WTC11 (cell line): ENCODE measurements around the gene MBOAT1. TPM values are rescaled to one million over a fixed set of nuclear protein-coding genes. Genes with fewer than 3 reads are reported as not detected.

Experiments
- ATAC-seq: fragments of 200-7000 bp; cut with Tn5 transposase; 2 replicates; pipeline ENCODE4 v1.10.0; 2021; ENCODE audit warnings: mild to moderate bottlenecking, moderate library complexity
- CTCF ChIA-PET: fragments of 300-600 bp; sonication (Branson Sonifier 250); formaldehyde crosslinking; loops from one replicate; lab custom pipeline; 2021; ENCODE audit warnings: antibody characterized with exemption; lab: Charles Lee
- POLR2A ChIA-PET: fragments of 350-600 bp; sonication (Branson Sonifier 250); formaldehyde crosslinking; loops from one replicate; lab custom pipeline; 2021; ENCODE audit warnings: antibody characterized with exemption; lab: Charles Lee
- DNase-seq: peaks from one replicate; pipeline ENCODE4 v3.0.0; 2021; ENCODE audit warnings: low spot score
- H3K27ac Mint-ChIP-seq: 2 replicates; pipeline ENCODE4 v1.8.0; 2021; ENCODE audit warnings: mixed read lengths
- H3K27me3 Mint-ChIP-seq: 2 replicates; pipeline ENCODE4 v1.8.0; 2021; ENCODE audit warnings: low read depth, mild to moderate bottlenecking, moderate library complexity, mixed read lengths
- H3K36me3 Mint-ChIP-seq: 2 replicates; pipeline ENCODE4 v1.8.0; 2021; ENCODE audit warnings: mixed read lengths
- H3K4me1 Mint-ChIP-seq: 2 replicates; pipeline ENCODE4 v1.8.0; 2022; ENCODE audit warnings: mixed read lengths
- H3K4me3 Mint-ChIP-seq: 2 replicates; pipeline ENCODE4 v1.8.0; 2021; ENCODE audit warnings: mild to moderate bottlenecking, moderate library complexity, mixed read lengths
- H3K9me3 Mint-ChIP-seq: 2 replicates; pipeline ENCODE4 v1.8.0; 2021; ENCODE audit warnings: mixed read lengths
- ARID4B ChIP-seq: sonication (generic); formaldehyde crosslinking; IDR thresholded peaks from 2 replicates; pipeline ENCODE4 v1.8.0; 2023; ENCODE audit warnings: missing genetic modification reagents, mild to moderate bottlenecking, borderline replicate concordance
- E2F1 ChIP-seq: sonication (generic); formaldehyde crosslinking; IDR thresholded peaks from 2 replicates; pipeline ENCODE4 v1.8.0; 2022; ENCODE audit warnings: mild to moderate bottlenecking, missing genetic modification reagents
- ETV6 ChIP-seq: sonication (generic); formaldehyde crosslinking; IDR thresholded peaks from 2 replicates; pipeline ENCODE4 v1.8.1; 2022; ENCODE audit warnings: mild to moderate bottlenecking, missing genetic modification reagents
- HMGA2 ChIP-seq: fragments of 250-450 bp; sonication (Bioruptor Pico); IDR thresholded peaks from 2 replicates; pipeline ENCODE4 v1.4.0; 2021; ENCODE audit warnings: mild to moderate bottlenecking, moderate library complexity
- IRF2 ChIP-seq: sonication (generic); formaldehyde crosslinking; IDR thresholded peaks from 2 replicates; pipeline ENCODE4 v1.8.0; 2022; ENCODE audit warnings: low read depth, missing genetic modification reagents, borderline replicate concordance
- NR1H2 ChIP-seq: sonication (generic); formaldehyde crosslinking; IDR thresholded peaks from 2 replicates; pipeline ENCODE4 v1.9.0; 2021; ENCODE audit warnings: mild to moderate bottlenecking, moderate library complexity, missing genetic modification reagents
- NR3C1 ChIP-seq: sonication (generic); formaldehyde crosslinking; conservative IDR thresholded peaks from 2 replicates; pipeline ENCODE4 v1.8.1; 2023; ENCODE audit warnings: low read depth, mild to moderate bottlenecking, missing genetic modification reagents
- SMAD3 ChIP-seq: sonication (generic); formaldehyde crosslinking; IDR thresholded peaks from 2 replicates; pipeline ENCODE4 v1.8.0; 2022; ENCODE audit warnings: missing genetic modification reagents, mild to moderate bottlenecking, borderline replicate concordance
- SMAD4 ChIP-seq: sonication (generic); formaldehyde crosslinking; IDR thresholded peaks from 2 replicates; pipeline ENCODE4 v1.8.0; 2022; ENCODE audit warnings: mild to moderate bottlenecking, missing genetic modification reagents
- TCF7 ChIP-seq: sonication (generic); formaldehyde crosslinking; IDR thresholded peaks from 2 replicates; pipeline ENCODE4 v1.8.0; 2022; ENCODE audit warnings: mild to moderate bottlenecking, low read depth, missing genetic modification reagents, moderate library complexity
- TP53 ChIP-seq: sonication (generic); formaldehyde crosslinking; IDR thresholded peaks from 2 replicates; pipeline ENCODE4 v1.8.1; 2023; ENCODE audit warnings: mild to moderate bottlenecking, missing genetic modification reagents
- ZNF219 ChIP-seq: sonication (generic); formaldehyde crosslinking; IDR thresholded peaks from 2 replicates; pipeline ENCODE4 v1.8.0; 2023; ENCODE audit warnings: missing genetic modification reagents, mild to moderate bottlenecking, borderline replicate concordance
- ZNF232 ChIP-seq: sonication (generic); formaldehyde crosslinking; IDR thresholded peaks from 2 replicates; pipeline ENCODE4 v1.8.0; 2022; ENCODE audit warnings: mild to moderate bottlenecking, missing genetic modification reagents
- ZNF671 ChIP-seq: fragments of 250-450 bp; sonication (Bioruptor Pico); IDR thresholded peaks from 2 replicates; pipeline ENCODE4 v1.8.0; 2021; ENCODE audit warnings: mild to moderate bottlenecking
- total RNA-seq: library from RNA; stranded (reverse); gene quantifications from 3 replicates; pipeline ENCODE4 v1.2.3, GENCODE V29; 2021
- TF ChIP-seq, protein P1 (sequence below): sonication (generic); formaldehyde crosslinking; IDR thresholded peaks from 2 replicates; pipeline ENCODE4 v1.8.0; 2023; ENCODE audit warnings: mild to moderate bottlenecking, missing genetic modification reagents
- TF ChIP-seq, protein P2 (sequence below): sonication (generic); formaldehyde crosslinking; IDR thresholded peaks from 2 replicates; pipeline ENCODE4 v1.8.1; 2023; ENCODE audit warnings: mild to moderate bottlenecking, missing genetic modification reagents, moderate library complexity
- TF ChIP-seq, protein P3 (sequence below): sonication (generic); formaldehyde crosslinking; IDR thresholded peaks from 2 replicates; pipeline ENCODE4 v1.8.1; 2023; ENCODE audit warnings: mild to moderate bottlenecking, missing genetic modification reagents, borderline replicate concordance
- TF ChIP-seq, protein P4 (sequence below): sonication (generic); formaldehyde crosslinking; IDR thresholded peaks from 2 replicates; pipeline ENCODE4 v1.8.1; 2022; ENCODE audit warnings: mild to moderate bottlenecking, moderate library complexity, missing genetic modification reagents

Gene MBOAT1
- total RNA-seq, 1 experiment from 2014 or later, result 22.9 TPM

DNA sequence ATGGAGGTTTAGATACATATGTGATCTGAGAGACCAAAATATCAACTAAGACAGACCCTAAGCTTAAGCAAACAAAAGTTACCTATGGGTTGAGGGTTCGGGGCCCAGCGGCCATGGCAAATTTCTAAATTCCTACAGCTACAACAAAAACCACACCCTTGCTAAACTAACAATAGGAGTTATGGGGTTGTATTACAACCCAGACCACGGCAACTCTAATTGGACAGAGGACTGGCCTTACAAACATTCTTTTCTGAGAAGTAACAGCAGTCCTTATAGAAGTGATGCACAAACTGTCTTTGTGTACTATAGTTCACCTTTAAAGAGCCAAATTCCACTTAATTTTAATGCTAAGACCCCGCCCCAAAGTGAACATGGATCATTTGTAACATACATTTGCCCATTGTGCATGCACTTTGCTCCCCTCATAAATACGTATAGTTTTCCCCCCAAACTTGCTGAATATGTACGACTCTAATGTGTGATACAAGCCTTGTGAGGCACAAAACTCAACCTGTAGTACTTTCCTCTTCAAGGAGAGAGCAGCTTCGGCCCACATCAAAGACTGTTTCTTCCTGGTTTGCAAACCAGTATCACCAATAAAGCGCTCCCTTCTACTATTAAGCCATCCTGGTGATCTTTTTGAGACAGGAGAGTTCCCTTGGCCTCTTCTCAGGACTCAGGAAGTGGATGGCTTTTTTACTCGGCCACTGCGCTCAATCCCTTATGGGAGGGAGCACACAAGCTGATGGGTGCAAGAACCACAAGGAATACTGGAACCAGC lies 25.6 kb upstream of the MBOAT1 start:
- TF ChIP-seq HMGA2 (CRISPR knock-in tag) (no peak), NR1H2 (no peak), SMAD3 (no peak), ETV6 (no peak), IRF2 (no peak), ARID4B (CRISPR knock-in tag) (no peak), TCF7 (CRISPR knock-in tag) (no peak), ZNF219 (no peak), E2F1 (CRISPR knock-in tag) (no peak), ZNF671 (CRISPR knock-in tag) (no peak)
- TF ChIP-seq, protein P1, sequence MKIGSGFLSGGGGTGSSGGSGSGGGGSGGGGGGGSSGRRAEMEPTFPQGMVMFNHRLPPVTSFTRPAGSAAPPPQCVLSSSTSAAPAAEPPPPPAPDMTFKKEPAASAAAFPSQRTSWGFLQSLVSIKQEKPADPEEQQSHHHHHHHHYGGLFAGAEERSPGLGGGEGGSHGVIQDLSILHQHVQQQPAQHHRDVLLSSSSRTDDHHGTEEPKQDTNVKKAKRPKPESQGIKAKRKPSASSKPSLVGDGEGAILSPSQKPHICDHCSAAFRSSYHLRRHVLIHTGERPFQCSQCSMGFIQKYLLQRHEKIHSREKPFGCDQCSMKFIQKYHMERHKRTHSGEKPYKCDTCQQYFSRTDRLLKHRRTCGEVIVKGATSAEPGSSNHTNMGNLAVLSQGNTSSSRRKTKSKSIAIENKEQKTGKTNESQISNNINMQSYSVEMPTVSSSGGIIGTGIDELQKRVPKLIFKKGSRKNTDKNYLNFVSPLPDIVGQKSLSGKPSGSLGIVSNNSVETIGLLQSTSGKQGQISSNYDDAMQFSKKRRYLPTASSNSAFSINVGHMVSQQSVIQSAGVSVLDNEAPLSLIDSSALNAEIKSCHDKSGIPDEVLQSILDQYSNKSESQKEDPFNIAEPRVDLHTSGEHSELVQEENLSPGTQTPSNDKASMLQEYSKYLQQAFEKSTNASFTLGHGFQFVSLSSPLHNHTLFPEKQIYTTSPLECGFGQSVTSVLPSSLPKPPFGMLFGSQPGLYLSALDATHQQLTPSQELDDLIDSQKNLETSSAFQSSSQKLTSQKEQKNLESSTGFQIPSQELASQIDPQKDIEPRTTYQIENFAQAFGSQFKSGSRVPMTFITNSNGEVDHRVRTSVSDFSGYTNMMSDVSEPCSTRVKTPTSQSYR (CRISPR knock-in tag), result no peak
- TF ChIP-seq, protein P2, sequence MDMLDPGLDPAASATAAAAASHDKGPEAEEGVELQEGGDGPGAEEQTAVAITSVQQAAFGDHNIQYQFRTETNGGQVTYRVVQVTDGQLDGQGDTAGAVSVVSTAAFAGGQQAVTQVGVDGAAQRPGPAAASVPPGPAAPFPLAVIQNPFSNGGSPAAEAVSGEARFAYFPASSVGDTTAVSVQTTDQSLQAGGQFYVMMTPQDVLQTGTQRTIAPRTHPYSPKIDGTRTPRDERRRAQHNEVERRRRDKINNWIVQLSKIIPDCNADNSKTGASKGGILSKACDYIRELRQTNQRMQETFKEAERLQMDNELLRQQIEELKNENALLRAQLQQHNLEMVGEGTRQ (CRISPR knock-in tag), result no peak
- Mint-ChIP-seq H3K27ac (no peak overlapping the region; the same call in 1 of the 2 replicates), H3K27me3 (no peaks in the 10 kb centered on the region), H3K9me3 (peaks cover 6% of the 10 kb centered on the region), H3K4me1 (peaks cover 26% of the 10 kb centered on the region), H3K36me3 (no peaks in the 10 kb centered on the region), H3K4me3 (peak overlapping the region; percentile 58; the same call in 1 of the 2 replicates)
- ChIA-PET CTCF (interaction anchor here (1.9 kb wide), 1 partner anchor 111 kb away, joined by 7 read pairs; no protein-coding TSS in a partner anchor), POLR2A (interaction anchor here (1.0 kb wide), 1 partner anchor 25 kb away, joined by 6 read pairs; the partner anchor contains the start of gene MBOAT1)
- DNase-seq (no peak), ATAC-seq (no peak)

DNA sequence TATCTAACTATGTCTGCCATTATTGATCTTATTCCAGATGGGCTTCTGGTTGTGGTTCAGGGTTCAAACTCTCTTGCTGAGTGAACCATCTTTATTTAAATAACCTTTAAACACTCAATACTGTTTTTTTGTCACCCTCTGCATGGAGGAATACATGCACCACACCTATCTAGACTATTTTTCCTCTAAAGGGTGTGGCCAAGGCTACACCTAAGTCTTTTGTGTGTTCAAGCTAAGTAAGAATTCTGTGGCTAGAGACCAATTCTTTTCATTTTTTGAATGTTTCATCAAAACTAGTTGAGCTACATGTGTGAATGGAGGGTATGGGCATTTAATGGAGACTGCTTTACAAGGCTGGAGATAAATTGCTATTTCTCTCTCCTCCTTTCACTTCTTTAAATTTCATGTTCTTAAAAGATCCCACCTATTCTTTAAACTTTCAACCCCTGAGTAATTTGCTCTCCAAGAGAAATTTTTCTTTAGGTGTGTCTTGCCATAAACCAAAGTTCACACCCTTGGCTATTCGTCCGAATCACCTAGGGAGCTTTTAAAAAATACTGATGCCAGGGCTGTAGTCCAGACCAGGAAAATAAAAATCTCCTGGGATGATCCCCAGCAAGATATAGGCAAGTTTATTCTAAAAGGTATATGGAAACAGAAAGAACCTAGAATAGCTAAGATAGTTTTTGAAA lies 24.8 kb upstream of the MBOAT1 start:
- Mint-ChIP-seq H3K27me3 (no peaks in the 10 kb centered on the region), H3K27ac (no peak overlapping the region), H3K4me3 (no peak overlapping the region), H3K4me1 (peaks cover 18% of the 10 kb centered on the region), H3K9me3 (peaks cover 10% of the 10 kb centered on the region), H3K36me3 (no peaks in the 10 kb centered on the region)
- DNase-seq, result no peak
- POLR2A ChIA-PET, result no interaction called here
- CTCF ChIA-PET, result no interaction called here
- ATAC-seq, result no peak
- TF ChIP-seq, protein P3, sequence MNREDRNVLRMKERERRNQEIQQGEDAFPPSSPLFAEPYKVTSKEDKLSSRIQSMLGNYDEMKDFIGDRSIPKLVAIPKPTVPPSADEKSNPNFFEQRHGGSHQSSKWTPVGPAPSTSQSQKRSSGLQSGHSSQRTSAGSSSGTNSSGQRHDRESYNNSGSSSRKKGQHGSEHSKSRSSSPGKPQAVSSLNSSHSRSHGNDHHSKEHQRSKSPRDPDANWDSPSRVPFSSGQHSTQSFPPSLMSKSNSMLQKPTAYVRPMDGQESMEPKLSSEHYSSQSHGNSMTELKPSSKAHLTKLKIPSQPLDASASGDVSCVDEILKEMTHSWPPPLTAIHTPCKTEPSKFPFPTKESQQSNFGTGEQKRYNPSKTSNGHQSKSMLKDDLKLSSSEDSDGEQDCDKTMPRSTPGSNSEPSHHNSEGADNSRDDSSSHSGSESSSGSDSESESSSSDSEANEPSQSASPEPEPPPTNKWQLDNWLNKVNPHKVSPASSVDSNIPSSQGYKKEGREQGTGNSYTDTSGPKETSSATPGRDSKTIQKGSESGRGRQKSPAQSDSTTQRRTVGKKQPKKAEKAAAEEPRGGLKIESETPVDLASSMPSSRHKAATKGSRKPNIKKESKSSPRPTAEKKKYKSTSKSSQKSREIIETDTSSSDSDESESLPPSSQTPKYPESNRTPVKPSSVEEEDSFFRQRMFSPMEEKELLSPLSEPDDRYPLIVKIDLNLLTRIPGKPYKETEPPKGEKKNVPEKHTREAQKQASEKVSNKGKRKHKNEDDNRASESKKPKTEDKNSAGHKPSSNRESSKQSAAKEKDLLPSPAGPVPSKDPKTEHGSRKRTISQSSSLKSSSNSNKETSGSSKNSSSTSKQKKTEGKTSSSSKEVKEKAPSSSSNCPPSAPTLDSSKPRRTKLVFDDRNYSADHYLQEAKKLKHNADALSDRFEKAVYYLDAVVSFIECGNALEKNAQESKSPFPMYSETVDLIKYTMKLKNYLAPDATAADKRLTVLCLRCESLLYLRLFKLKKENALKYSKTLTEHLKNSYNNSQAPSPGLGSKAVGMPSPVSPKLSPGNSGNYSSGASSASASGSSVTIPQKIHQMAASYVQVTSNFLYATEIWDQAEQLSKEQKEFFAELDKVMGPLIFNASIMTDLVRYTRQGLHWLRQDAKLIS (CRISPR knock-in tag), result no peak
- TF ChIP-seq, protein P4, sequence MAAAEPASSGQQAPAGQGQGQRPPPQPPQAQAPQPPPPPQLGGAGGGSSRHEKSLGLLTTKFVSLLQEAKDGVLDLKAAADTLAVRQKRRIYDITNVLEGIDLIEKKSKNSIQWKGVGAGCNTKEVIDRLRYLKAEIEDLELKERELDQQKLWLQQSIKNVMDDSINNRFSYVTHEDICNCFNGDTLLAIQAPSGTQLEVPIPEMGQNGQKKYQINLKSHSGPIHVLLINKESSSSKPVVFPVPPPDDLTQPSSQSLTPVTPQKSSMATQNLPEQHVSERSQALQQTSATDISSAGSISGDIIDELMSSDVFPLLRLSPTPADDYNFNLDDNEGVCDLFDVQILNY (CRISPR knock-in tag), result no peak
- TF ChIP-seq SMAD4 (CRISPR knock-in tag) (no peak), ZNF232 (CRISPR knock-in tag) (no peak), NR3C1 (no peak), TP53 (CRISPR knock-in tag) (no peak)
